HS-27A (cell line): ENCODE data around the gene VLDLR.
"Not testable (repeated sequence)": the region's sequence is repeated elsewhere in the genome, so short reads cannot be mapped to it uniquely, and the experiment has no call there.

Source experiments
- DNase-seq: peaks from one replicate; pipeline ENCODE4 v3.0.0-alpha.2; 2012; ENCODE audit warnings: low read depth, missing footprints

The VLDLR gene

DNA sequence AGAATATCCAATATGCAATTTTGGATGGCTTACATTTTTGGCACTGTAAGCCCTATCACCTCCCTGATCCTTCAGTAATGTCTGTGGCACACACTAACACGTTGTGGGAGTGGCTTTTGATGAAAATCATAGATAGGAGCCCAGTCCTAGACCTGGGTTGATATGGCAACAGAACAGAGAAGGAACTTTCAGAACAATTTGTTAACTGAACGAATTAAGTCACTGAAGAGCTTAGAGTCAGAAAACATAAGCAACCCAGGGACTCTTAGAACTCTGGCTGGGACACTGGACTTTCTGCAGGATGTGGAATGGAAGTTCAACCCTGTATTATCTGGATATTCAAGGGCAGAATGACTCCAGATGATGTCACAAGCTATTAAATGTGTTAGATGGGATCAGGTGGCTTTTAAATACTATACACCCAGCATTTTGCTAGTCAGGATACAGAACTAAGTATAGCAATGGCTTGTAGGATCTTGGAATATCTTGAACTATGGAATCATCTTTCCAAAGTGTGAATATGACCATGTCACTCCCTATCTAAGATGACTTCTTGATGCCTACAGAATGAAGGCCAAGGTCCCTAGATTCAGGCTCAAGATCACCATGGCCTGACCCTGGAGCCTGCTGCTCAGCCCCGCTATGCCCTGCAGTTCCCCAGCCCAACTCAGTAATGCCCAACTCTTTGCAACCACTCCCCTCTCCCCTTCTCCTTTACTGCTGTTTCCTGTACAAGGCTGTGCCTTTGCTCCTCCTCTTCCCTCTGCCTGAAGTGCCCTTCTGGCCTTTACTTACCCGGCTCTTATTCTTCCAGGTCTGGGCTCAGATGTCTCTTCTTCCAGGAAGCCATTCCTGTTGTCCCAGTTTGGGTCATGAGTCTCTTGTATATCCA is 42.8 kb downstream of the VLDLR start:
- DNase-seq = no peak

DNA sequence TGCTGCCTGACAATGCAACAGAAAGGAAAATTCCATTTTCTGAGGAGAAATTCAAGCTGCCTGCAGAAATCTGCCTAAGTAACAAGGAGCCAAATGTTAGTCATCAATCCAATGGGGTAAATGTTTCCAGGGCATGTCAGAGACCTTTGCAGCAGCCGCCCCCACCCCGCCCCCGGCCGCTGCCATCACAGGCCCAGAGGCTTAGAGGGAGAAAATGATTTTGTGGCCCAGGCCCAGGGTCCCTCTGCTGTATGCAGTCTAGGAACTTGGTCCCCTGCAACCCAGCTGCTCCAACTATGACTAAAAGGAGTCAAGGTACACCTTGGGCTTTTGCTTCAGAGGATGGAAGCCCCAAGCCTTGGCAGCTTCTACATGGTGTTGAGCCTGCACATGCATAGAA is 45.0 kb downstream of the VLDLR start:
- DNase-seq = no peak

DNA sequence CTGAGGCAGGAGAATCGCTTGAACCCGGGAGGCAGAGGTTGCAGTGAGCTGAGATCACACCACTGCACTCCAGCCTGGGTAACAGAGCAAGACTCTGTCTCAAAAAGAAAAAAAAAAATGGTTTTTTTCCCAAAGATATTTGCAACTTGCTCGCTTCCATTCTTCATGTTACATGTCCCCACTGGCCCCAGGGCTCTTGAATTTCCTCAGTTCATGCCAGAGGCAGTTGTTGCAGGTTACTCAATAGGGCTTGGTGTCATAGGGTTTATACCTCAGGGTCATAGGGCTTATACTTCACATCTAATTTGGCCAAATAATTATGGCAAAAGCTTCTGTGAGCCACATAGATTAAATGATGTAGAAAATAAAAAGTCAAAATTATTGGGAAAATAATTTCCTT is 51.6 kb downstream of the VLDLR start:
- DNase-seq = no peak

DNA sequence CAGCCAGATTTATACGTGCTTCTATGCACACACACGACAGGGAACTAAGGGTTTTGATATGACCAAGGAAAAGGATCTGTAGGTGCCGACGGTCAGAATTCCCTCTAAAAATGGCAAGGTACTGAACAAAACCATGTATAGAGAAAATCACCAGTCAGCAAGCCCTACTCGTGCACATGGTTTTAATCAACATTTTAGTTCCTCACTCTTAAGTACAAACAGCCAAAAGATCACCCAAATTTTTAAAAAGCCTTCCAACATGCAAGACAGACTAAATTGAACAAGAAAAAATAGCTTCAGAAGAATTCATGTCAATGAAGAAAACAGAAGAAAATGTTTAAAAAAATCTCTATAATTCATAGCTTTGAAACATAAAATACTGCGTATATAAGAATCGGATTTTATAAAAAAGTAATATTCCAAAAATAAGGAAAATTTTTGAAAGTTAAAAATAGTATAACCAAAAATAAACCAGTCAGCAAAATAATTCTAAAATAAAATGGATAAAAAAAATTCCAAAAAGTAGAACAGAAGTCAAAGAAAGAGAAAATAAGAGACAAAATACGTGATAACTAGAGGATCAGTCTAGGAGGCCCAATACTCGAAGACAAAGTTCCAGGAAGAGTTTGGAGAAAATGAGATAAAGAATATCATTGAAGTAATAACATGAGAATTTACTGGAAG is 52.7 kb downstream of the VLDLR start:
- no peak for DNase-seq

DNA sequence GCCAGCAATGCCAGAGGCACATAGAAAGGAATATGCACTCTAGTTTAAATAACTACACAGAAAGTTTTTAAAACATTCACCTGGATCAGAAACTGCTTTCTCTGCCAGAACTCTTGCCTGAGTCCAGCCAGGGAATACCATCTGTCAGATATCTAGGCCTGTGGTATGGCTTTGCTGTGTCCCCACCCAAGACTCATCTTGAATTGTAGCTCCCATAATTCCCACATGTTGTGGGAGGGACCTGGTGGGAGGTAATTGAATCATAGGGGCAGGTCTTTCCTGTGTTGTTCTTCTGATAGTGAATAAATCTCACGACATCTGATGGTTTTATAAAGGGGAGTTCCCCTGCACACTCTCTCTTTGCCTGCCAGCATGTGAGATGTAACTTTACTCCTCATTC is 54.2 kb downstream of the VLDLR start:
- DNase-seq = no peak

DNA sequence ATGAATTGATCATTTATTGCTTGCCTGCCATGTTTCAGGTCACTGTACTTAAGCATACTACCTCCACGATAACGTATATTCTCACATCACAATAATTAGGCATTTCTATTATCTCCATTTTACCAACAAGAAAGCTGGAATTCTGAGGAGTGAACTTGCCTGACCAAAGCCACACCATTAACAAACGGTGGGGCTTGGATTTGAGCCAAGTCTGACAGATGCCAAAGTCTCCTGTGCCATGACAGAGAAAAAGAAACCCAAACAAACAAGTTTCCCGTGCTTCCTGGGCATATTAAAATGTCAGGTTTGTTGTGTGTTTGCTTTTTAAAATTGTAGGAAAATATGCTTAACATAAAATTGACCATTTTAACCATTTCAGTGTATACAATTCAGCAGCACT is 54.9 kb downstream of the VLDLR start:
- no peak for DNase-seq

DNA sequence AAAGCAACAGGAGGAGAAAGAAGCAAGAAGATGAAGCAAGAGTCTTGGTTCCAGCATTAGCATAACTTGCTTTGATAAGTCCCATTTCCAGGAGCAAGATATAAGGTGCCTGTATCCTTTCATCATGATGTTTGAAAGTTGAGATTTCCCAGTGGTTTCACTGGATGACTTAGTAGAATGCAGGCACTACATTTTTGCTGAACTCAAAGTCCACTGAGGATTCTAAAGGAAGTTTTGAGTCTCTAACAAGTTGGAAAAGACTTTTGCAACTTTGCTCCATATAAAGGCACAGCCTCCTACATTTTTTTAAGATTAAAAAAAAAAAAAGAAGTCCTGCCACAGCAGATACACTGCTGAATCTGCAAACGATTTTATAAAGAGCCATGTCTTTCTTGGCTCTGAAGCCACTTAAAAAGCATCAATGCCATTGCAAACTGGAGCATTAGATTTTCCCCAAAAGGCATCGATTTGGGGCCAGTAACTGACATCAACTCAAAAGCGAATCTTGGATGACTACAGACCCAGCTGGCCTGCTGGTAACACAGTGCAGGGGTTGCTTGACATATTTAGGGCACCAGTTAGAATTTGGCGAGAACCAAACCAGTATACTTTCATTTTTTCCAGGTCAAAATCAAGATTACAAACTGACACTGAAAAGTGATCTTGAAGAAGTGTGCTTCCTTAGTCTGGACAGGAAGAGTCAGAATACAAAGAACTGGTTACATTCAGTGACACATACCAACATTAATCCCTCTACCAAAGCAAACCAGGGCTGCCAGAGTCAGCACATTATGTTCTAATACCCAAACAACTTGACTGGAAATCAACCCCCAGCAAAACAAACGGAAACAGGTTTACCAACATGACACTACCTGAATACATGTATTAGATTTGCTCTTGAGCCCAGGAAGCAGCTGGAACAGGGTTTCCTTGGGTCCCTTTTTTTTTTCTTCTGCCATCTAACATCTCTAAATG is 56.6 kb downstream of the VLDLR start:
- DNase-seq = no peak

DNA sequence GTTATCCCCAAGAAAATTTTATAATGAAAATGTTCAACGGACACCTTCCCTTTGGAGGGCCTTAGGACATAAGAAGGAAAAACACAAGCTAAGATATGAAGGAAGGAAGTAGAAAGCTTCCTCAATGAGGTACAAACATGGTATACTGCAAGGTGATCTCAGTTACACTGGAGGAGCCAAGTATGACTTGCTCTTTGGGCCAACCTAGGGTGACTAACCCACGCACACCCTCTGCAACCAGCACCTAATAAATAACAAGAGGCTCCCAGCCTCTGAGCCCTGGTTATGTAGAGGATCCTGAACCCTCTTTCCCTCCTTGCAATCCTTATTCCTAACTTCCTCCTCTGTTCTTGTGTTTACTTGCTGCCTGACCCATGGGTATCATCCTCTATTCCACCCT is 57.4 kb downstream of the VLDLR start:
- no peak for DNase-seq

DNA sequence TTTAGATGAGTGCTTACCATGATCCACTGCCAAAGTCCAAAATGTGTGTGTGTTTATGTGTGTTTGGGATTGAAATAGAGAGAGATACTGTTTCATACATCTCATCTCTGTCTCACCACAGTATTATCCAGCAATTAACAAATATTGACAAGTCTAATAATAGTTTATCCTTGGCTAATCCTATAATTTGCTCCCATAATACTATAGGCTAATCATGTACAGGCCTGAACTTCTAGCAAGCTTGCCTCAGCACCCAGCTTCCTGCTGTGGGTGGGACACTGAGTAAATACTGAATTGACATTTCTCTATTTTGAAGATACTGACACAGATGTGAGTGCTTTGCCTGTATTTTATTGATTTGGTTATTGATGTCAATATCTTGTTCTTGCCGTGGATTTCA is 60.4 kb downstream of the VLDLR start:
- DNase-seq = no peak

DNA sequence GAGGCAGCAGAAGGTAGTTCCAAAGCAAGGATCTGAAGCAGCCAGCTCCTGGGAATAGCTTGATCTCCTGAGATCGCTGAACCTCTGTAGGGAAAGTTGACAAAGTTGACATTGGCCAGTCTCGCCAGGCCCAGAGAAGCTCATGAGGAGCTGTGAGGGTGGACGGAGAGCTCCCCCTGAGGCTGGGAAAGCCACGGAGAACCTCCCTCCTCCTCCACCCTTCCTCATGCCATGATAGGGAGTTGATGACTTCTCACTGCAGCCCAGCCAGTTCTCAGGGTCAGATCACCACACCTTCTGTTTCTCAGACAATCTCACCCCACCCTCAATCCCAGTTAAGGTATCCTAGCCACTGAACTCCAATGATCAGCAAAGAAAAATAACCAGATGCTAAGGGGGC is 65.3 kb downstream of the VLDLR start:
- no peak for DNase-seq

DNA sequence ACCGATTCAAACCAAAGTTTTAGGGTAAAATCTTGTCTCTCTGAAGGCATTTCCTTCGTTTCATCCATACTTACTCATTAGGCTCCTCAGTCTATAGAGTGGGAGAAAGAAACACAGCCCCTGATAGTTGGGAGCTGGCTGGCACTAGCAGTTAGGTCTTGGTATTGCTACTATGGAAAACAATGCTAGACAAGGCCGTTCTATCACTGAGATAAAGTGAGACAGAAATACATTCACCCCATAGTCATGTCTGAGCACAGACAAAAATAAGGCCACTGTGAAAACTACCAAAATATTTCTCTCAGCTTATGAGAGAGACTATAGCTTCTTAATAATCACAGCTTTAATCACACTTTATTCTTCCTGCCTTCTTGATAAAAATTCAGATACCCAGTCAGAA is 67.0 kb downstream of the VLDLR start:
- DNase-seq = no peak

DNA sequence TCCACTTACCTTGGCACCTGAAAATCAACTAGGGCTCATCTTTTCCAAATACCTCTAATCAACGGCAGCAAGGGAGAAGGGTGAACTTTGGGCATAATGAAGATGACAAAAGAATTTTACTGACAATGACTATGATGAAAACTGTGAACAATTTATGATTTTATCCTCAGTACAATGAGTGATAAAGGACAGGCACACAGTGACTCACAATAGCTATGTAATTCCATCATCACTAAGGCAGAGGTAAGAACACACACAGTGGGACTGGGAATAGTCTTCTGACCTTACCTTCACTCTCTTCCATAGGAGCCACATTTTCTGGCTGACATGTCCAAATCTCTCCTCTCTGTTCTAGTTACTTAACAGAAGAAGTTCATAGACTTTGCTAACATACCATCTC is 69.6 kb downstream of the VLDLR start:
- DNase-seq = no peak

DNA sequence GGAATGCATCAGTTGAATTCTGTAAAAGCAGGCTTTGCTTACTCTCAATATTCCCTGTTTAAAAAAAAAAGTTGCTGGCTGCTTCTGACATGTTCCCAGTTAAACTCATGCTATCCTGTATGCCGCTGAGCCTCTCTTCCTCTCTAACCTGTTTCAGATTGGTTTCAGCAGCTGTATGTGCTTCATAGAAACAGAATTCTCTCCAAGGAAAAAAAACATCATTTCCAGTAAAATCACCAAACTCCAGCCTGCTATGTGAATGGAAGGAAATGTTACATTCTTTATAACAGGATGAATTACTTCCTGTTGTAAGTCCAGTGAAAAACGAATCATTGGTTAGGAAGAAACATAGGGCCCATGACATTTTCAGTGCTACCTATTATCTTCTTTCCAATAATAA is 70.0 kb downstream of the VLDLR start:
- DNase-seq = no peak

DNA sequence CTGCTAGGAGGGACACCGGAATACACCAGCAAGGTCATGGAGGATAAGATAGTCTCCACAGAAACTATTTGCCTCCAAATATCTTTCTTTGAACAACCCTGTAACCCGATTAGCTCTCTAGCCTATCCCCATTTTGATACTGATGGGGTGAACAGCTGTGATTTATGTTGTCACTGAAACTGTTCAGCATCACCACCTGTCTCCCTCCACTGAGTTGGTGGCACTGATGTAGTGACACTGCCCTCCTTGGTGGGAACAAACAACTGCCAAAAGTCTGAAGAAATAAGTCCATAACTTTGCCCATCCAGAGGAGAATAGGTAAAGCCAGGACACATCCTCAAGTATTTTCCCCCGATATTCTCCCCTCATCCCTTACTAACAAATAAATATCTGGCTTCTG is 71.5 kb downstream of the VLDLR start:
- no peak for DNase-seq

DNA sequence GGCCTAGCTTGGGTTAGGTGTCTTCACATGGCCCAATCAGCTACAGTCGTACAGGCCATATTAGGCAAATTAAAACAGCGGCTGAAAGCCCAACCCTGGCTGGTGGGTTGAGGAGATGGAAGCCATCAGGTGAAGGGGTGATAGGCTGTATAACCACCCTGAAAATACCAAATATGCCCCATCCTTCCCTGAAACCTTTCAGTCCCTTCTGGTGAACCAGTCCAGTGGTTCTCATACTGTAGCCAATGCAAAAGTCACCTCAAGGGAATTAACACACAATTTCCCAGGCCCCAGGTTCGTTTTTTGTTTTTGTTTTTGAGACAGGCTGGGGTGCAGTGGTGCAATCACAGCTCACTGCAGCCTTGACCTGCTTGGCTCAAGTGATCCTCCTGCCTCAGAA is 75.9 kb downstream of the VLDLR start:
- DNase-seq = no peak

DNA sequence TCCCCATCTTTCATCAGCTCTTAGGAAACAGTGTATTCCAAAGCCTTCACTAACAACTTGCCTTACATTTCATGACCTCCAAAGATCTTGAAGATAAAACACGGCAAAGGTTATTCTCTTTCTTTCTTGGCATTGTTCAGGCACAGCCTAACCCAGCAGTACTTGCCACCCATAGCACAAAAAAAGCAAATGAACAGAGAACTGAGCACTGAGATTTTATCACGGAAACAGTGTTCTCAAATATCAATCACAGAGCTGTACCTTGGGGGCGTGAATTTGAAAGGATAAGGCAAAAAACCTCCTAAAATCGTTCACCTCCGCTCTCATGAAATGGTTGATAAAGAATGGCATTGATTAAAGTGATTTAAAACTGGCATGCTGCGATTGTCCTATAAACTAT is 78.8 kb downstream of the VLDLR start:
- no peak for DNase-seq

DNA sequence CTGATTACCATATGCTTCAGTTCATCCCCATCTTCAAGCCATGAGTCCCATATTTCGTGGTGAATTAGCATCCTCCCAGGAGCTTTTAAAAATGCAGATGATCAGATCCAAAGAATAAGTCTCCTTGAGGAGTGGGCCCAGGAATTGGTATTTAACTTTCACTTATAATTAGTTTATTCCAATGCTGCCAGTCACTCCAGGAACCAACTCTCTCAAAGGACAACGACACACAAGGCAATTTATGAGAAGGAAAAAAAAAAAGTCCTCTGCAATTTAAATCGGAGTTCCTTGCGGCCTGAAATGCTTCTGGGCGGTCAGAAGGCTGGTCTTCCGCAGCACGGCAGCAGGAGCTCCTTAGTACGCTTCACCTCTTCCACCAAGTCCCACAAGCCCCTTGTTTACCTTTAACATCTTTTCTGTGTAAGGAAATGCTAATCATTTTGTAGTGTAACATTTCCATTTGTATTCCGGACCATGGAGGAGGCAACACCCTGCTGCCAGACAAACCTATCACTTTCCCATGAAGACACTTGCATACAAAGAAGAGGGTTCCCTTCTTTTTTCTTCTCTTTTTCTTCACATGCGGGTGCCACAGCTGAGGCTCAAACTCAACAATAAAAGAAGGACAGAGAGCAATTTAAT is 79.4 kb downstream of the VLDLR start:
- DNase-seq = no peak

DNA sequence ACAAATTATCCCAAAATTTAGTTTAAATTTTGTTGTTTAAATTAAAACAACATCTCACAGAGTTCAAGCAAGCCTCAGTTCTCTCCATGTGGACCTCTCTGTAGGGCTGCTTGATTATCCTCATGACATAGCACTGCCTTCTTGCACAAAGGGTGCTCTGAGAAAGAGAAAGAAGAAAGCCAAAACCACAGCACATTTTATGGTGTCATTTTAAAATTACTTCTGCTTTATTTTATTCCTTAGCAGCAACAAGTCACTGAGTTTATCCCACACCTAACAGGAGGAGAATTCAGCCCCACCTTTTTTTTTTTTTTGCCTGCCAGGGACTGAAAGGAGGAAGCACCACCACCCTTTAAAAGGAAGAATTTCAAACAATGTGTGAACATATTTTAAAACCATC is 82.9 kb downstream of the VLDLR start:
- DNase-seq = no peak

DNA sequence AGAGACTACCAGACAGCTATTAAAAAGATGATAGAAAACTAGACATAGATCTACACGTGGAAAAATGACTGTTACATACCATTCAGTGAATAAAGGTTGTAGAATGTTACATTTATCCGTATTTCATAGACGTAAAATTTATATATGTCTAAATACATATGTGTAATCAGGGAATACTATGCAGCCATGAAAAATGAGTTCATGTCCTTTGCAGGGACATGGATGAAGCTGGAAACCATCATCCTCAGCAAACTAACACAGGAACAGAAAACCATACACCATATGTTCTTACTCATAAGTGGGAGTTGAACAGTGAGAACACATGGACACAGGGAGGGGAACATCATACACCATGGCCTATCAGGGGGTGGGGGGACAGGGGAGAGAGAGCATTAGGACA is 85.7 kb downstream of the VLDLR start:
- not testable (repeated sequence) for DNase-seq
